Progenitor cell of endocrine pancreas (in vitro differentiated cells): ENCODE results near the gene KCNK2. TPM values are rescaled to one million over a fixed set of nuclear protein-coding genes. Genes with fewer than 3 reads are reported as not detected.

Source experiments
- DNase-seq: peaks from one replicate; pipeline ENCODE4 v3.0.0; 2021; ENCODE audit warnings: low spot score; ENCODE audit not compliant: unreplicated experiment
- H3K27ac Mint-ChIP-seq: 2 replicates; pipeline ENCODE4 v1.8.0; 2021; ENCODE audit warnings: mild to moderate bottlenecking, moderate library complexity, mixed read lengths
- H3K27me3 Mint-ChIP-seq: 2 replicates; pipeline ENCODE4 v1.8.0; 2021; ENCODE audit warnings: mixed read lengths
- H3K36me3 Mint-ChIP-seq: 2 replicates; pipeline ENCODE4 v1.8.0; 2022; ENCODE audit warnings: mixed read lengths; ENCODE audit not compliant: insufficient read depth
- H3K4me1 Mint-ChIP-seq: 2 replicates; pipeline ENCODE4 v1.8.0; 2021; ENCODE audit warnings: low read depth, mixed read lengths
- H3K4me3 Mint-ChIP-seq: 2 replicates; pipeline ENCODE4 v1.8.0; 2021; ENCODE audit warnings: low read depth, mild to moderate bottlenecking, moderate library complexity, mixed read lengths
- H3K9me3 Mint-ChIP-seq: 2 replicates; pipeline ENCODE4 v1.8.0; 2021; ENCODE audit warnings: low read depth, mixed read lengths
- CTCF ChIP-seq: fragments of 200-600 bp; sonication (generic); IDR thresholded peaks from one replicate; pipeline ENCODE4 v1.5.0; 2021; ENCODE audit warnings: antibody characterized with exemption, mild to moderate bottlenecking; ENCODE audit not compliant: unreplicated experiment
- total RNA-seq: library from RNA; stranded (reverse); gene quantifications from 2 replicates; pipeline ENCODE4 v1.2.1, GENCODE V29; 2021

Gene KCNK2
- total RNA-seq, 1 donor from 2014 or later = 0.60 TPM

- no peak for DNase-seq
- H3K36me3 Mint-ChIP-seq = no peaks in the 10 kb centered on the region
- H3K27me3 Mint-ChIP-seq = no peaks in the 10 kb centered on the region
- no peak for TF ChIP-seq CTCF
- H3K4me1 Mint-ChIP-seq = peaks cover 3% of the 10 kb centered on the region
- H3K4me3 Mint-ChIP-seq = no peak overlapping the region
- no peaks in the 10 kb centered on the region for H3K9me3 Mint-ChIP-seq
- no peak overlapping the region for H3K27ac Mint-ChIP-seq
Measured at GRCh38 chr1:215243345-215244054, 161.0 kb downstream of the KCNK2 start.

- H3K36me3 Mint-ChIP-seq = no peaks in the 10 kb centered on the region
- no peak for DNase-seq
- H3K4me1 Mint-ChIP-seq = no peaks in the 10 kb centered on the region
- H3K27me3 Mint-ChIP-seq = no peaks in the 10 kb centered on the region
- H3K4me3 Mint-ChIP-seq = no peak overlapping the region
- TF ChIP-seq CTCF = no peak
- H3K9me3 Mint-ChIP-seq = no peaks in the 10 kb centered on the region
- no peak overlapping the region for H3K27ac Mint-ChIP-seq
Measured at GRCh38 chr1:215250913-215251312, 168.4 kb downstream of the KCNK2 start.

- Mint-ChIP-seq H3K4me3 (no peak overlapping the region), H3K9me3 (no peaks in the 10 kb centered on the region), H3K27me3 (no peaks in the 10 kb centered on the region), H3K27ac (no peak overlapping the region), H3K36me3 (no peaks in the 10 kb centered on the region), H3K4me1 (no peaks in the 10 kb centered on the region)
- TF ChIP-seq CTCF = no peak
- DNase-seq = no peak
Measured at GRCh38 chr1:215251428-215251827, 168.9 kb downstream of the KCNK2 start.

GRCh38 chr1:215252164-215252563 lies 169.6 kb downstream of the KCNK2 start:
- H3K27me3 Mint-ChIP-seq = no peaks in the 10 kb centered on the region
- no peaks in the 10 kb centered on the region for H3K36me3 Mint-ChIP-seq
- no peak for DNase-seq
- H3K27ac Mint-ChIP-seq = no peak overlapping the region
- no peak for TF ChIP-seq CTCF
- H3K9me3 Mint-ChIP-seq = no peaks in the 10 kb centered on the region
- H3K4me1 Mint-ChIP-seq = peaks cover 2% of the 10 kb centered on the region
- no peak overlapping the region for H3K4me3 Mint-ChIP-seq

- Mint-ChIP-seq H3K36me3 (no peaks in the 10 kb centered on the region), H3K4me3 (no peak overlapping the region), H3K27me3 (no peaks in the 10 kb centered on the region), H3K9me3 (no peaks in the 10 kb centered on the region), H3K27ac (no peak overlapping the region), H3K4me1 (peaks cover 2% of the 10 kb centered on the region)
- TF ChIP-seq CTCF = no peak
- no peak for DNase-seq
Measured at GRCh38 chr1:215256936-215257679, 174.6 kb downstream of the KCNK2 start.
